NCI-H2227 (cell line): ENCODE results near the gene DNAH9.
"Not testable (repeated sequence)": the region's sequence is repeated elsewhere in the genome, so short reads cannot be mapped to it uniquely, and the experiment has no call there.

ENCODE experiments used
- DNase-seq: peaks from one replicate; lab custom pipeline; 2025; ENCODE audit not compliant: unreplicated experiment; lab: John Stamatoyannopoulos, UW

The DNAH9 gene

GRCh38 chr17:11900041-11900476 is 301.8 kb downstream of the DNAH9 start:
- DNase-seq = no peak

DNA sequence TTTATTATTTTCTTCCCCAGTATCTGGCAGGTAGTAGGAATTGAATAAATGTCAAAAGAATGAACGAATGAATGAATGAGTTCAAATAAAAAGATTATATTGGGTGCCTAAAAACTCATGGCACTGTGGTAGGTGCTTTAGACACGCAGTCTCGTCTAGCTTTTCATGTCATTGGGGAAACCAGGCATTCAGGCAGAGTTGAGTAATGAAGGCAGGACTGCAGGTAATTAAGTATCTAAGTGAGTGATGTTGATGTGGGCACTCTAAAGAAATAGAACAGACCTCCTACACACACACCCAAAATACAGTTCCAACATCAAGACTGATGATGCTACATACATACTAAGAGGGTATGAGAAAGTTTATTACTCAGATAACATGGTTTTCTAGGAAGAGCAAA is 302.4 kb downstream of the DNAH9 start:
- no peak for DNase-seq

GRCh38 chr17:11901931-11902330 is 303.7 kb downstream of the DNAH9 start:
- no peak for DNase-seq

DNA sequence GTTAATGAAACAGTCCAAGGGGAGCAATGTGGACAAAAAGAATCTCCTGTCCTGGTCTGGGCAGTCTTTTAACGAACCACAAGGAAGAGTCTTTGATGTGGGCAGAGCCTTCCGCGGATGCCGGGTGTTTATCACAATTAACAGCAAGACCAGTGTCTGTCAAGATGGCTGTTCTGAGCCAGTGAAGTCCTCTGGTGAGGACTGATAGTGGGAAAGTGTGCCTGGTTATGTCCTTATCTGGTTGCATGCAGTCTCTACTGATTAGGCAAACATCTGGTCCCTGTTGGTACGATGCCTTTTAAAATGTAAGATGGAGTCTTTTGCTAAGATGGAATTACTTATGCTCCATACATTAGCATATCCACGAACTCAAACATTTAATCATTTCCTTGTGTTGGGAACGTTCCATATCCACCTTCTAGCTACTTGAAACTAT is 310.5 kb downstream of the DNAH9 start:
- DNase-seq = no peak

GRCh38 chr17:11909348-11909747 is 311.1 kb downstream of the DNAH9 start:
- DNase-seq = no peak

DNA sequence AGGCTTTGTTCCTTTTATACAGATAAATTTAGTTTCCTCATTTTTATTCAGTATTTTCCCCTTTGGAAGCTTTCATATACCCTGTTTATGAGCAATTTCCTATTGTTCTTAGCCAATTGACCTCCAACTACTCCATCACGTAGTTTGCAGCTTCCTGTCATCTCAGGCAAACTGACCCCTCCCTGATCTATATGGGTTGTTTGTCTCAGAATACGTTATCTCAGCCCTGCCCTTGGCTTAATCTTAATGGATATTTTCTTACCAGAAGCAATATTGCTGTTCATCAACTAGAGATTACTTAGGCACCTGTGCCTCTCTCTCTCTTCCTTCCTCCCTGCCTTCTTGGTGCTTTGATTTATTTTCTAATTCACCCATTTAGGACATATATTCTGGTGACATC is 317.8 kb downstream of the DNAH9 start:
- no peak for DNase-seq

- no peak for DNase-seq
Observed at GRCh38 chr17:11917415-11917814, 319.1 kb downstream of the DNAH9 start.

- DNase-seq = no peak
Observed at GRCh38 chr17:11921296-11921695, 323.0 kb downstream of the DNAH9 start.

GRCh38 chr17:11922638-11923037 is 324.4 kb downstream of the DNAH9 start:
- no peak for DNase-seq

GRCh38 chr17:11924076-11924475 is 325.8 kb downstream of the DNAH9 start:
- DNase-seq = no peak

- no peak for DNase-seq
Observed at GRCh38 chr17:11925262-11926021, 327.2 kb downstream of the DNAH9 start.

DNA sequence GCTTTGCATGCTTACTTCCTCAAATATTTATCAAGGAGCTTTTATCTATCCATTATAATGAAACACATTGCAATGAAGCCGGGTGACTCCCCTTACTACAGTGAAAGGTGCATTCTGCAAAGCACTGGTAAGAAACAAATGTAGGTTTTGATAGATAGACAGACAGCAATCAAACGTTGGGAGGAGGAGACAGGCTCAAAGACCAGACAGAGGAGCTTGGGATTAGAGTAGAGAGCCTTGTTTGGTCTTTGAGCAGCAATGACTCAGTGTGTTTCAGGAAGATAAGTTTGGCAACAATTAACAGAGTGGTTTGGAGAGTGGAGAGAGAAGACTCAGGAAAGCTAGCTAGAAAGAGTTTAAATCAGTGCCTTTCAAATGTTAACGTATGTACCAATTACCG is 330.2 kb downstream of the DNAH9 start:
- DNase-seq = no peak

- no peak for DNase-seq
Observed at GRCh38 chr17:11932337-11932898, 334.1 kb downstream of the DNAH9 start.

DNA sequence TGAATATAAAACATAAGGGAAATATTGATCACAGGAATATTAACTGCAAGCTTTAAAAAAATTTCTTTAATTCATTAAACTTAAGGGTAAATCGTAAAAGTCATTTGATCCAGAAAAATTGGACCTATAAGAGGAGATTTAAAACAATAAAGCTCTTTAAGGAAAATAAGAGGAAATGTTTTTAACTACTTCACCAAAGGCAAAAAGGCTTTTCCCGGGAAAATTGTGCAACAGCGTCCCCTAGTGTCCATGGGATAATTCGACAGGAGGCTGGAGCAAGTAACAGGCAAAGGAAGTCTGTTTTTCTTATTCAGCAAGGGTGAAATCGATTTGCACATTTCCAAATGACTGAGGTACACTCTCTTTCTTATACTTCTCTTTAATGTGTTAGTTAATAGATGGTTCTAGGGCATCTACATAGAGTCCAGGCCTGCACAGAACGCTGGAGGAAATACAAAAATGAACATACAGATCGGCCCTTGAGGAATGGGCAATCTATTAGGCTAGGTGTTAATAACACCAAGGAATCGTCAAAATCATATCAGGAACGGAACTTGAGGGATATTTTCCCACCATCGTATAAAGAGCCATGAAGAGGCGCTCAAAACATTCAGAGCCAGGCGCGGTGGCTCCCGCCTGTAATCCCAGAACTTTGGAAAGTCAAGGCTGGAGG is 337.6 kb downstream of the DNAH9 start:
- DNase-seq = peak; percentile 31

GRCh38 chr17:11940904-11941303 is 342.6 kb downstream of the DNAH9 start:
- no peak for DNase-seq

DNA sequence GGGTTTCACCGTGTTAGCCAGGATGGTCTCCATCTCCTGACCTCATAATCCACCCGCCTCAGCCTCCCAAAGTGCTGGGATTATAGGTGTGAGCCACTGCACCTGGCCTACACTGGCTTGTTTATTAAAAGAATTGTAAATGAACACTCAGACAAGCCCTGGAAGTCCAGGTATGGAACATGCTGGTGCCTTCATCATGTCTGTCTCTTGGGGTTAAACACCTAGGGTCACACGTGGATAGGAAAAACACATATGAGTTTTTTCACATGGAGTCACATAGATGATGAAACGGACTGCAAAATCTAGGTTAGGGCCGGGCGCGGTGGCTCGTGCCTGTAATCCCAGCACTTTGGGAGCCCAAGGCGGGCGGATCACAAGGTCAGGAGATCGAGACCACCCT is 344.8 kb downstream of the DNAH9 start:
- DNase-seq = not testable (repeated sequence)

DNA sequence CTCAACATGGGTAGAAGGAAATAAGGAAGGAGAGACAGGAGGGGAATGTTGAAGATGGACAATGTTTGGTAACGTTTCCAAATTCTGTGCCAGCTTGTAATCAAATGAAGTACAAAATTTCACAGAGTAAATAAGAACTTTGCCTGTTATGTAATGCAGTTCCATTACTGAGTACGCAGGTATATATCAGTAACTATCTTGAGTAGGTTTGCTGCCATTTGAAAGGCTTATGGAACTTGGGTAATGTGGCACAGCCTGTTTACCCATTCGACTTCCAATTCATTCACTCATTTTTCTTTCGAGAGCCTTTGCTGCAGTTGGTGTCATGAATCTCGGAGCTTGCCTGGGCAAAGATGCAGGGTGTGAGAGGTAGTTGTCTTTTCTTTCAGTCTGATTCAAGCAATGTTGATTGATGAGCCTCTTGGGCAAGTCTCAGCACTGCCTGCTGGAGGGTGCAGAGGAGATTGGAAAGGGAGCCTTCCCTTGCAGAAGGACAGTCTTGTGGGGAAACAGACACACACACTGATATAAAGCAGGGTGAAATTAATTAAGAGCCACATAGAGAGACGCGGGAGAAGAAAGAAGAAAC is 345.6 kb downstream of the DNAH9 start:
- DNase-seq = no peak

DNA sequence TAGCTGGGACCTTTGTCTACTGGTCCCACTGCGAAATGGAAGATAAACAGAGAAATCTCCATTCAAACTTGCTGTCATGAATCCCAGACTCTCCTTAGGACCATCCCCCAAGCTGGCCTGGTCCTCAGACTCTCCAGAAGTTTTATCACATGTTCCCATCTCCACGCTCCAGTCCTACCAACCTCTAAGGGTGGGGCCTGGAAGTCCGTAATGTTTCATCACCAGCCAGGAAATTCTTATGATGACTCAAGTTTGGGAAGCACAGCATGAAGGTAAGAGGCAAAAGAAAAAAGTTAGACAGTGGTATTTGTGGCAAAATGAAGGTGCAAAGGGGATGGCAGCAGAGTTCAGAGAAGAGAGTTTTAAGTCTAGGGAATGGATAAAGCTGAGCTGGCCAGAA is 346.3 kb downstream of the DNAH9 start:
- no peak for DNase-seq

DNA sequence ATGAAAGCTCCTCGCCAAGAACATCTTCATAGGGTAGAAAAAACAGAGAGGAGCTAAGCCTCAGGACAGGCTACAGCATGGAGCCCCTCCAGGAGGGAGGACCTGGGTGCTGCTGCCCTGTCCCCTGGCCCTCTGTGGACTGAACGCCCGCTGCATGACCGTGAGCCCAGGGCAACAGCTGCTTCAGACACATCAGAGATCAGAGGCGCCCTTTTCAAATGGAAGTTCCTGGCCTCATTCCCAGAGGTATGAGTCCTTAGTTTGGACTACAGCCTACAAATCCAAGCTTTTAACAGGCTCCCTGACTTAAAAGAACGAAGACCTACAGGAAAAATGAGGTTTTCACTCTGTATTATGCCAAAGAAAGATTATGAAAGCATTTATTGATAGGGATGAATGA is 350.5 kb downstream of the DNAH9 start:
- no peak for DNase-seq

GRCh38 chr17:11949571-11949970 is 351.3 kb downstream of the DNAH9 start:
- DNase-seq = not testable (repeated sequence)

GRCh38 chr17:11950771-11951519 is 352.7 kb downstream of the DNAH9 start:
- no peak for DNase-seq
